GM21717 (cell line): ENCODE results near the gene SLC25A19.
"Not testable (repeated sequence)": the region's sequence is repeated elsewhere in the genome, so short reads cannot be mapped to it uniquely, and the experiment has no call there.

ENCODE experiments used
- ATAC-seq: cut with Tn5 transposase; IDR thresholded peaks from one replicate; pipeline ENCODE4 v1.9.1; 2021; ENCODE audit warnings: mild to moderate bottlenecking, moderate library complexity; ENCODE audit not compliant: unreplicated experiment

Gene SLC25A19

GRCh38 chr17:75307957-75308731 lies 18.9 kb upstream of the SLC25A19 start:
- ATAC-seq = no peak

- ATAC-seq = no peak
These were observed 12.4 kb upstream of the SLC25A19 start for GRCh38 chr17:75301502-75302206.

GRCh38 chr17:75301049-75301448 lies 11.8 kb upstream of the SLC25A19 start:
- ATAC-seq = no peak

GRCh38 chr17:75300280-75300679 lies 11.0 kb upstream of the SLC25A19 start:
- ATAC-seq = no peak

- peak; percentile 47 for ATAC-seq
These were observed 6.2 kb upstream of the SLC25A19 start for GRCh38 chr17:75295201-75296158.

- ATAC-seq = not testable (repeated sequence)
These were observed 3.7 kb upstream of the SLC25A19 start for GRCh38 chr17:75292810-75293448.

GRCh38 chr17:75289832-75290337 lies 652 bp upstream of the SLC25A19 start:
- ATAC-seq = no peak

- peak; percentile 7 for ATAC-seq
These were observed 491 bp downstream of the SLC25A19 start for GRCh38 chr17:75288770-75289114.

- no peak for ATAC-seq
These were observed 874 bp downstream of the SLC25A19 start for GRCh38 chr17:75288359-75288758.

- ATAC-seq = no peak
These were observed 2.0 kb downstream of the SLC25A19 start for GRCh38 chr17:75287221-75287620.

- ATAC-seq = no peak
These were observed 4.1 kb downstream of the SLC25A19 start for GRCh38 chr17:75285123-75285522.

GRCh38 chr17:75280189-75280588 lies 9.0 kb downstream of the SLC25A19 start:
- ATAC-seq = not testable (repeated sequence)

- ATAC-seq = no peak
These were observed 11.6 kb downstream of the SLC25A19 start for GRCh38 chr17:75277664-75278071.

GRCh38 chr17:75273977-75274708 lies 15.1 kb downstream of the SLC25A19 start:
- no peak for ATAC-seq

- ATAC-seq = no peak
These were observed 16.4 kb downstream of the SLC25A19 start for GRCh38 chr17:75272848-75273184.

GRCh38 chr17:75271955-75272847 lies 17.0 kb downstream of the SLC25A19 start:
- ATAC-seq = no peak

GRCh38 chr17:75271233-75271954 lies 17.8 kb downstream of the SLC25A19 start:
- peak; percentile 59 for ATAC-seq

GRCh38 chr17:75270966-75271232 lies 18.3 kb downstream of the SLC25A19 start, which contains the start of gene MIF4GD:
TSS of gene MIF4GD (minus strand) at chr17:75271231. CDS start at chr17:75270195, 1,036 bp downstream.
- no peak for ATAC-seq
